ENCODE data around the gene ZNF45. TPM values are rescaled to one million over a fixed set of nuclear protein-coding genes. Genes with fewer than 3 reads are reported as not detected.

The ZNF45 gene
- total RNA-seq, 2 experiments from 2014 or later: 4.0 to 4.6 TPM

GRCh38 chr19:43940719-43941118 lies 5.6 kb upstream of the ZNF45 start:
- H3K27me3 Mint-ChIP-seq: peaks cover 28% of the 10 kb centered on the region
- no peak for TF ChIP-seq CTCF (IDR thresholded peaks at IDR 0.05)
- no peak overlapping the region for H3K4me3 ChIP-seq (ENCODE audit: low read length)
- peaks cover 5 to 8% of the 10 kb centered on the region in 2 experiments for H3K9me3 ChIP-seq (ENCODE audit: control insufficient read depth in 1 of 2, insufficient read depth in 1 of 2, low read length in 2 of 2)
- ChIA-PET POLR2A (no interaction called here), CTCF (no interaction called here)
- no peak overlapping the region for H3K27ac ChIP-seq (ENCODE audit: low read depth in 1 of 2, low read length in 2 of 2)
- H3K9me3 Mint-ChIP-seq: peaks cover 6% of the 10 kb centered on the region
- no peak overlapping the region for H3K27ac Mint-ChIP-seq
- ATAC-seq (ENCODE audit: poor library complexity) (no peak), DNase-seq (no peak)
- no peaks in the 10 kb centered on the region for H3K4me1 ChIP-seq (ENCODE audit: insufficient read depth, low read length)
- intact Hi-C loops (cut with DNase I, micrococcal nuclease): no loop called here
- H3K27me3 ChIP-seq (ENCODE audit: control insufficient read depth in 1 of 2, insufficient read depth in 2 of 2, low read length in 2 of 2): peaks cover 0 to 4% of the 10 kb centered on the region in 2 experiments
- no peak overlapping the region for H3K4me3 Mint-ChIP-seq
- peaks cover 2% of the 10 kb centered on the region for H3K4me1 Mint-ChIP-seq (ENCODE audit: low read depth)
- H3K36me3 Mint-ChIP-seq (ENCODE audit: low read depth): peaks cover under 1% of the 10 kb centered on the region
- H3K36me3 ChIP-seq (ENCODE audit: insufficient read depth, low read length): no peaks in the 10 kb centered on the region

GRCh38 chr19:43939557-43940260 lies 4.6 kb upstream of the ZNF45 start:
- POLR2A ChIA-PET: no interaction called here
- H3K36me3 Mint-ChIP-seq (ENCODE audit: low read depth): peaks cover 6% of the 10 kb centered on the region
- intact Hi-C loops (cut with DNase I, micrococcal nuclease): loop anchor here (5.0 to 10.0 kb wide), 8 partner anchors 63 to 363 kb away; partner anchors contain the start of genes ZNF230 (in 2 of the 2), SMG9 (in 1 of the 2), ZNF224 (in 1 of the 2) and ZNF226 (in 1 of the 2)

GRCh38 chr19:43936188-43936587 lies 1.1 kb upstream of the ZNF45 start:
- Mint-ChIP-seq H3K27ac (peak overlapping the region; percentile 86), H3K4me3 (peak overlapping the region; percentile 96), H3K4me1 (ENCODE audit: low read depth) (peaks cover 25% of the 10 kb centered on the region), H3K27me3 (peaks cover 1% of the 10 kb centered on the region), H3K9me3 (peaks cover 3% of the 10 kb centered on the region), H3K36me3 (ENCODE audit: low read depth) (peaks cover 38% of the 10 kb centered on the region)
- Histone ChIP-seq H3K27me3 (ENCODE audit: control insufficient read depth in 1 of 2, insufficient read depth in 2 of 2, low read length in 2 of 2) (no peaks in the 10 kb centered on the region), H3K4me3 (ENCODE audit: low read length) (no peak overlapping the region), H3K4me1 (ENCODE audit: insufficient read depth, low read length) (peaks cover 10% of the 10 kb centered on the region), H3K27ac (ENCODE audit: low read depth in 1 of 2, low read length in 2 of 2) (no peak overlapping the region), H3K9me3 (ENCODE audit: control insufficient read depth in 1 of 2, insufficient read depth in 1 of 2, low read length in 2 of 2) (peaks cover 5% of the 10 kb centered on the region in 2 experiments), H3K36me3 (ENCODE audit: insufficient read depth, low read length) (peaks cover 17% of the 10 kb centered on the region)
- no peak for ATAC-seq (ENCODE audit: poor library complexity)
- no peak for TF ChIP-seq CTCF (IDR thresholded peaks at IDR 0.05)
- CTCF ChIA-PET: no interaction called here
- POLR2A ChIA-PET: interaction anchor here (1.3 to 1.9 kb wide), 3 partner anchors 49 to 228 kb away, joined by 4 to 8 read pairs (median 6); partner anchors contain the start of genes ZNF226 and ZNF283
- intact Hi-C loops (cut with DNase I, micrococcal nuclease): loop anchor here (2.0 to 10.0 kb wide), 9 partner anchors 15 to 366 kb away; partner anchors contain the start of genes ZNF230 (in 2 of the 2), SMG9 (in 1 of the 2), ZNF221 (in 1 of the 2) and ZNF224 (in 1 of the 2)
- peak in 1 of 14 experiments; percentile 1 for DNase-seq

More at GRCh38 chr19:43939557-43940260, 4.6 kb upstream of the ZNF45 start:
- Mint-ChIP-seq H3K27me3 (peaks cover 20% of the 10 kb centered on the region), H3K27ac (no peak overlapping the region), H3K9me3 (peaks cover 6% of the 10 kb centered on the region), H3K4me3 (no peak overlapping the region), H3K4me1 (ENCODE audit: low read depth) (peaks cover 12% of the 10 kb centered on the region)
- no peak for TF ChIP-seq CTCF (IDR thresholded peaks at IDR 0.05)
- H3K9me3 ChIP-seq (ENCODE audit: control insufficient read depth in 1 of 2, insufficient read depth in 1 of 2, low read length in 2 of 2): peaks cover 5 to 8% of the 10 kb centered on the region in 2 experiments
- no peak for DNase-seq
- no peaks in the 10 kb centered on the region for H3K36me3 ChIP-seq (ENCODE audit: insufficient read depth, low read length)
- CTCF ChIA-PET: no interaction called here
- no peak overlapping the region for H3K27ac ChIP-seq (ENCODE audit: low read depth in 1 of 2, low read length in 2 of 2)
- H3K4me3 ChIP-seq (ENCODE audit: low read length): no peak overlapping the region
- H3K4me1 ChIP-seq (ENCODE audit: insufficient read depth, low read length): peaks cover 5% of the 10 kb centered on the region
- ATAC-seq (ENCODE audit: poor library complexity): no peak
- H3K27me3 ChIP-seq (ENCODE audit: control insufficient read depth in 1 of 2, insufficient read depth in 2 of 2, low read length in 2 of 2): no peaks in the 10 kb centered on the region
